GM13977 (cell line): ENCODE data around the gene DENND1B.

Source experiments
- DNase-seq: peaks from one replicate; pipeline ENCODE4 v3.0.0; 2012; ENCODE audit warnings: low spot score
- CTCF ChIP-seq: IDR thresholded peaks from 2 replicates; pipeline ENCODE4 v1.5.1; 2012; ENCODE audit warnings: mild to moderate bottlenecking, control low read depth; ENCODE audit not compliant: insufficient read depth; ENCODE audit errors: extremely low read depth, missing control alignments
- in situ Hi-C: fragments of 300-500 bp; cut with MboI; formaldehyde crosslinking; loops from one replicate; pipeline ENCODE4 v1.12.0; 2022; ENCODE audit warnings: low sequenced_read_pairs, low pct_unique_long_range_greater_than_20kb, mixed read lengths, inconsistent platforms; ENCODE audit not compliant: unreplicated experiment

Gene DENND1B

GRCh38 chr1:197660389-197660788 lies 114.9 kb downstream of the DENND1B start:
- in situ Hi-C loops = no loop called here
- no peak for TF ChIP-seq CTCF
- DNase-seq = no peak

GRCh38 chr1:197659171-197659570 lies 116.1 kb downstream of the DENND1B start:
- no peak for TF ChIP-seq CTCF
- in situ Hi-C loops = no loop called here

GRCh38 chr1:197649188-197649587 lies 126.1 kb downstream of the DENND1B start:
- TF ChIP-seq CTCF = no peak
- in situ Hi-C loops = no loop called here
- DNase-seq = no peak

More at GRCh38 chr1:197659171-197659570, 116.1 kb downstream of the DENND1B start:
- no peak for DNase-seq

GRCh38 chr1:197638316-197638715 lies 137.0 kb downstream of the DENND1B start:
- in situ Hi-C loops = no loop called here
- DNase-seq = no peak
- TF ChIP-seq CTCF = no peak

GRCh38 chr1:197637406-197637805 lies 137.9 kb downstream of the DENND1B start:
- in situ Hi-C loops = no loop called here
- DNase-seq = no peak
- no peak for TF ChIP-seq CTCF

- in situ Hi-C loops = no loop called here
- no peak for DNase-seq
- no peak for TF ChIP-seq CTCF
Measured at GRCh38 chr1:197633447-197634078, 141.7 kb downstream of the DENND1B start.
